Measurements from ENCODE around the gene GAA. TPM values are rescaled to one million over a fixed set of nuclear protein-coding genes. Genes with fewer than 3 reads are reported as not detected.
A peak's percentile ranks its signal among the peaks of the same experiment; 100 is the strongest.

Gene GAA
- total RNA-seq, 1 donor, result 76.7 TPM

DNA sequence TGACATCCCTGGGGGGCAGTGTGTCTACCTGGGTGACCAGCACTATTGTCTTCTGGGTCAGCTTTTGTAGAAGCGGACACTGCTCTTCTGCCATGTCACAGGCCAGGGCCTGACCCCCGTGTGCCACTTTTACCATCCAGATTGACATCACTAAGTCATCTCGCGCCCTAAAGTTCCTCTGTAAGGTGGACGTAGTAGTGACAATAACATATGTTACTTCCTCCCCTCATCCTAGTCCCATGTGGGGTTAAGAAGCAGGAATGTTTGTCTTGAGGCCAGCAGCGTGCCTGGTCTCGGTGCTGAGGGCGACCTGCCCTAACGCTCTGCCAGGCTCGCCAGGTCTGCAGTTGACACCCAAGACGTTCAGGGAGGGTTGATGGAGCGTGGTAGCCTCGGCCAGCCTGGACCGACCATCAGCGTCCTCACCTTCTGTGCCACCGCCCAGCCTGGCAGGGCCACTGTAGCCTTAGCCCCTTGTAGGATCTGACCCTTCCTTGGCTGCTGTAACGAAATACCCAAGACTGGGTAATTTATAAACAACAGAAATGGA lies 20.7 kb downstream of the GAA start:
- H4K20me1 ChIP-seq (ENCODE audit: insufficient read depth, low read length), result no peaks in the 10 kb centered on the region
- H3K36me3 ChIP-seq (ENCODE audit: insufficient read depth, low read length), result no peaks in the 10 kb centered on the region
- H3K4me1 ChIP-seq (ENCODE audit: insufficient read depth, low read length), result peaks cover 6% of the 10 kb centered on the region
- H3K79me2 ChIP-seq (ENCODE audit: insufficient read depth, low read length), result no peaks in the 10 kb centered on the region
- H3K9me3 ChIP-seq (ENCODE audit: low read depth, low read length), result no peaks in the 10 kb centered on the region
- TF ChIP-seq CTCF (IDR thresholded peaks at IDR 0.05; ENCODE audit: extremely low read depth, low read depth, low read length), result no peak
- H3K27ac ChIP-seq (ENCODE audit: low read depth, low read length), result no peak overlapping the region
- no peaks in the 10 kb centered on the region for H3K27me3 ChIP-seq (ENCODE audit: insufficient read depth, low read length)
- H3K4me2 ChIP-seq (ENCODE audit: insufficient read depth, low read length), result no peak overlapping the region
- H3K4me3 ChIP-seq (ENCODE audit: insufficient read depth, low read length), result no peak overlapping the region
- peak; percentile 58 for DNase-seq (ENCODE audit: insufficient read length, low spot score, missing footprints)
- no peak overlapping the region for H2AFZ ChIP-seq (ENCODE audit: low read length)

GRCh38 chr17:80122926-80123505 lies 21.6 kb downstream of the GAA start:
- no peak overlapping the region for H3K4me3 ChIP-seq (ENCODE audit: insufficient read depth, low read length)
- no peaks in the 10 kb centered on the region for H3K79me2 ChIP-seq (ENCODE audit: insufficient read depth, low read length)
- no peaks in the 10 kb centered on the region for H3K9me3 ChIP-seq (ENCODE audit: low read depth, low read length)
- peaks cover 4% of the 10 kb centered on the region for H3K27me3 ChIP-seq (ENCODE audit: insufficient read depth, low read length)
- H3K4me2 ChIP-seq (ENCODE audit: insufficient read depth, low read length), result no peak overlapping the region
- no peak for TF ChIP-seq CTCF (IDR thresholded peaks at IDR 0.05; ENCODE audit: extremely low read depth, low read depth, low read length)
- H4K20me1 ChIP-seq (ENCODE audit: insufficient read depth, low read length), result no peaks in the 10 kb centered on the region
- no peaks in the 10 kb centered on the region for H3K36me3 ChIP-seq (ENCODE audit: insufficient read depth, low read length)
- H3K4me1 ChIP-seq (ENCODE audit: insufficient read depth, low read length), result peaks cover 6% of the 10 kb centered on the region
- DNase-seq (ENCODE audit: insufficient read length, low spot score, missing footprints), result peak; percentile 18
- H2AFZ ChIP-seq (ENCODE audit: low read length), result no peak overlapping the region
- H3K27ac ChIP-seq (ENCODE audit: low read depth, low read length), result no peak overlapping the region

DNA sequence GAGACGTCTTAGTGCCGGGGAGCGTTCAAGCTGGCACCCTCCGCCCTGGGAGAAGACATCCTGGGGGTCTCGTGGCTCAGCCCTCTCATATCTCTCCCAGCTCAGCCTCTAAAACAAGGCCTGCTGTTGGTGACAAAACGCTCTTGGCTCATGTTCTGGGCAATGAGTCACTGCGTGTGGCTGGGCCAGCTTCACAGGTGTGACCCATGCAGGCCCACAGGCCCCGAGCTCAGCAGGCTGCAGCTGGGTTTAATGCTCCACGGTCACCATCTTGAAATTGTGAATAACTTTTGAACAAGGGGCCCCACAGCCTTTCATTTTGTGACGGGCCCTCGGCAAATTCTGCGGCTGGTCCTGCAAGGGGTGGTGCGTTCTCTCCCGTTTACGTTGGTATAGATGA lies 22.4 kb downstream of the GAA start:
- Histone ChIP-seq H3K79me2 (ENCODE audit: insufficient read depth, low read length) (no peaks in the 10 kb centered on the region), H4K20me1 (ENCODE audit: insufficient read depth, low read length) (no peaks in the 10 kb centered on the region), H3K4me2 (ENCODE audit: insufficient read depth, low read length) (no peak overlapping the region), H3K4me3 (ENCODE audit: insufficient read depth, low read length) (no peak overlapping the region), H3K4me1 (ENCODE audit: insufficient read depth, low read length) (peaks cover 6% of the 10 kb centered on the region), H3K9me3 (ENCODE audit: low read depth, low read length) (no peaks in the 10 kb centered on the region), H3K27ac (ENCODE audit: low read depth, low read length) (no peak overlapping the region), H3K36me3 (ENCODE audit: insufficient read depth, low read length) (no peaks in the 10 kb centered on the region), H2AFZ (ENCODE audit: low read length) (no peak overlapping the region), H3K27me3 (ENCODE audit: insufficient read depth, low read length) (peaks cover 7% of the 10 kb centered on the region)
- DNase-seq (ENCODE audit: insufficient read length, low spot score, missing footprints), result peak; percentile 69
- TF ChIP-seq CTCF (IDR thresholded peaks at IDR 0.05; ENCODE audit: extremely low read depth, low read depth, low read length), result no peak

- no peak overlapping the region for H3K27ac ChIP-seq (ENCODE audit: low read depth, low read length)
- TF ChIP-seq CTCF (IDR thresholded peaks at IDR 0.05; ENCODE audit: extremely low read depth, low read depth, low read length), result peak; percentile 56
- DNase-seq (ENCODE audit: insufficient read length, low spot score, missing footprints), result peak; percentile 84
- H3K79me2 ChIP-seq (ENCODE audit: insufficient read depth, low read length), result no peaks in the 10 kb centered on the region
- H3K9me3 ChIP-seq (ENCODE audit: low read depth, low read length), result no peaks in the 10 kb centered on the region
- H2AFZ ChIP-seq (ENCODE audit: low read length), result no peak overlapping the region
- peaks cover 7% of the 10 kb centered on the region for H3K27me3 ChIP-seq (ENCODE audit: insufficient read depth, low read length)
- H3K4me3 ChIP-seq (ENCODE audit: insufficient read depth, low read length), result no peak overlapping the region
- H3K4me2 ChIP-seq (ENCODE audit: insufficient read depth, low read length), result no peak overlapping the region
- H3K4me1 ChIP-seq (ENCODE audit: insufficient read depth, low read length), result peaks cover 6% of the 10 kb centered on the region
- H4K20me1 ChIP-seq (ENCODE audit: insufficient read depth, low read length), result no peaks in the 10 kb centered on the region
- H3K36me3 ChIP-seq (ENCODE audit: insufficient read depth, low read length), result no peaks in the 10 kb centered on the region
These were observed 23.1 kb downstream of the GAA start for GRCh38 chr17:80124351-80124981.
